ENCODE results near the gene NLGN1. TPM values are rescaled to one million over a fixed set of nuclear protein-coding genes. Genes with fewer than 3 reads are reported as not detected.

Gene NLGN1
- total RNA-seq, 3 donors from 2014 or later (not counting 1 experiment from before 2014, with no cell fraction given): not detected

GRCh38 chr3:173663696-173664111, 266.2 kb downstream of the NLGN1 start:
- WGBS (ENCODE audit: insufficient coverage): no CpG with 5 or more reads among the region's 1 CpG
- Mint-ChIP-seq H3K4me3 (no peak overlapping the region), H3K36me3 (no peaks in the 10 kb centered on the region), H3K4me1 (no peaks in the 10 kb centered on the region), H3K27ac (no peak overlapping the region), H3K27me3 (ENCODE audit: low read depth in 2 of 2) (no peaks in the 10 kb centered on the region), H3K9me3 (peaks cover 7 to 12% of the 10 kb centered on the region in 2 donors)
- Histone ChIP-seq H3K36me3 (ENCODE audit: control insufficient read depth, insufficient read depth, low read length) (no peaks in the 10 kb centered on the region), H3K9me3 (ENCODE audit: control insufficient read depth, insufficient read depth, low read length) (peaks cover 3% of the 10 kb centered on the region), H3K4me3 (ENCODE audit: low read length) (no peak overlapping the region), H3K27me3 (ENCODE audit: control insufficient read depth, insufficient read depth, low read length) (no peaks in the 10 kb centered on the region), H3K4me1 (ENCODE audit: control insufficient read depth, insufficient read depth, low read length) (no peaks in the 10 kb centered on the region), H3K27ac (ENCODE audit: low read length) (no peak overlapping the region)
- DNase-seq (no peak), ATAC-seq (no peak)
- TF ChIP-seq CTCF (IDR thresholded peaks at IDR 0.05): no peak
- intact Hi-C loops (cut with micrococcal nuclease): no loop called here

GRCh38 chr3:173676094-173676493, 278.6 kb downstream of the NLGN1 start:
- H3K36me3 ChIP-seq (ENCODE audit: control insufficient read depth, insufficient read depth, low read length): no peaks in the 10 kb centered on the region
- intact Hi-C loops (cut with micrococcal nuclease): no loop called here
- peaks cover 0 to 2% of the 10 kb centered on the region in 2 donors for H3K9me3 Mint-ChIP-seq
- H3K27ac Mint-ChIP-seq: no peak overlapping the region
- no peak overlapping the region for H3K4me3 Mint-ChIP-seq
- H3K4me3 ChIP-seq (ENCODE audit: low read length): no peak overlapping the region
- no peaks in the 10 kb centered on the region for H3K27me3 Mint-ChIP-seq (ENCODE audit: low read depth in 2 of 2)
- H3K36me3 Mint-ChIP-seq: no peaks in the 10 kb centered on the region
- H3K27ac ChIP-seq (ENCODE audit: low read length): no peak overlapping the region
- no peaks in the 10 kb centered on the region for H3K9me3 ChIP-seq (ENCODE audit: control insufficient read depth, insufficient read depth, low read length)
- 59% methylated on average over 1 of the region's 1 CpG for WGBS (ENCODE audit: insufficient coverage)
- DNase-seq (no peak), ATAC-seq (no peak)
- no peaks in the 10 kb centered on the region for H3K4me1 Mint-ChIP-seq
- no peak for TF ChIP-seq CTCF (IDR thresholded peaks at IDR 0.05)
- no peaks in the 10 kb centered on the region for H3K27me3 ChIP-seq (ENCODE audit: control insufficient read depth, insufficient read depth, low read length)
- H3K4me1 ChIP-seq (ENCODE audit: control insufficient read depth, insufficient read depth, low read length): no peaks in the 10 kb centered on the region

- no peaks in the 10 kb centered on the region for H3K4me1 ChIP-seq (ENCODE audit: control insufficient read depth, insufficient read depth, low read length)
- H3K27ac ChIP-seq (ENCODE audit: low read length): no peak overlapping the region
- no peaks in the 10 kb centered on the region for H3K4me1 Mint-ChIP-seq
- no peaks in the 10 kb centered on the region for H3K9me3 ChIP-seq (ENCODE audit: control insufficient read depth, insufficient read depth, low read length)
- no peak overlapping the region for H3K4me3 Mint-ChIP-seq
- intact Hi-C loops (cut with micrococcal nuclease): no loop called here
- ATAC-seq (no peak), DNase-seq (no peak)
- H3K36me3 ChIP-seq (ENCODE audit: control insufficient read depth, insufficient read depth, low read length): no peaks in the 10 kb centered on the region
- no peaks in the 10 kb centered on the region for H3K27me3 Mint-ChIP-seq (ENCODE audit: low read depth in 2 of 2)
- no peak for TF ChIP-seq CTCF (IDR thresholded peaks at IDR 0.05)
- H3K9me3 Mint-ChIP-seq: peaks cover 2 to 6% of the 10 kb centered on the region in 2 donors
- H3K27ac Mint-ChIP-seq: no peak overlapping the region
- 100% methylated on average over 1 of the region's 1 CpG for WGBS (ENCODE audit: insufficient coverage)
- no peaks in the 10 kb centered on the region for H3K36me3 Mint-ChIP-seq
- H3K4me3 ChIP-seq (ENCODE audit: low read length): no peak overlapping the region
- no peaks in the 10 kb centered on the region for H3K27me3 ChIP-seq (ENCODE audit: control insufficient read depth, insufficient read depth, low read length)
Observed at GRCh38 chr3:173681188-173681678, 283.7 kb downstream of the NLGN1 start.

- H3K9me3 ChIP-seq (ENCODE audit: control insufficient read depth, insufficient read depth, low read length): no peaks in the 10 kb centered on the region
- Mint-ChIP-seq H3K27ac (no peak overlapping the region), H3K9me3 (peaks cover 2 to 10% of the 10 kb centered on the region in 2 donors), H3K36me3 (no peaks in the 10 kb centered on the region), H3K27me3 (ENCODE audit: low read depth in 2 of 2) (no peaks in the 10 kb centered on the region), H3K4me1 (no peaks in the 10 kb centered on the region), H3K4me3 (no peak overlapping the region)
- no peak overlapping the region for H3K4me3 ChIP-seq (ENCODE audit: low read length)
- no peaks in the 10 kb centered on the region for H3K27me3 ChIP-seq (ENCODE audit: control insufficient read depth, insufficient read depth, low read length)
- ATAC-seq (no peak), DNase-seq (no peak)
- intact Hi-C loops (cut with micrococcal nuclease): no loop called here
- H3K27ac ChIP-seq (ENCODE audit: low read length): no peak overlapping the region
- no peaks in the 10 kb centered on the region for H3K36me3 ChIP-seq (ENCODE audit: control insufficient read depth, insufficient read depth, low read length)
- H3K4me1 ChIP-seq (ENCODE audit: control insufficient read depth, insufficient read depth, low read length): no peaks in the 10 kb centered on the region
- TF ChIP-seq CTCF (IDR thresholded peaks at IDR 0.05): no peak
- 94% methylated on average over 2 of the region's 2 CpGs for WGBS (ENCODE audit: insufficient coverage)
Observed at GRCh38 chr3:173685456-173685855, 287.9 kb downstream of the NLGN1 start.
